T follicular helper cell (primary cell): Measurements from ENCODE around the gene PILRB.

Experiments used
- DNase-seq: peaks from one replicate; pipeline ENCODE4 v3.0.0-alpha.2; 2020; ENCODE audit warnings: low read depth

PILRB gene

DNA sequence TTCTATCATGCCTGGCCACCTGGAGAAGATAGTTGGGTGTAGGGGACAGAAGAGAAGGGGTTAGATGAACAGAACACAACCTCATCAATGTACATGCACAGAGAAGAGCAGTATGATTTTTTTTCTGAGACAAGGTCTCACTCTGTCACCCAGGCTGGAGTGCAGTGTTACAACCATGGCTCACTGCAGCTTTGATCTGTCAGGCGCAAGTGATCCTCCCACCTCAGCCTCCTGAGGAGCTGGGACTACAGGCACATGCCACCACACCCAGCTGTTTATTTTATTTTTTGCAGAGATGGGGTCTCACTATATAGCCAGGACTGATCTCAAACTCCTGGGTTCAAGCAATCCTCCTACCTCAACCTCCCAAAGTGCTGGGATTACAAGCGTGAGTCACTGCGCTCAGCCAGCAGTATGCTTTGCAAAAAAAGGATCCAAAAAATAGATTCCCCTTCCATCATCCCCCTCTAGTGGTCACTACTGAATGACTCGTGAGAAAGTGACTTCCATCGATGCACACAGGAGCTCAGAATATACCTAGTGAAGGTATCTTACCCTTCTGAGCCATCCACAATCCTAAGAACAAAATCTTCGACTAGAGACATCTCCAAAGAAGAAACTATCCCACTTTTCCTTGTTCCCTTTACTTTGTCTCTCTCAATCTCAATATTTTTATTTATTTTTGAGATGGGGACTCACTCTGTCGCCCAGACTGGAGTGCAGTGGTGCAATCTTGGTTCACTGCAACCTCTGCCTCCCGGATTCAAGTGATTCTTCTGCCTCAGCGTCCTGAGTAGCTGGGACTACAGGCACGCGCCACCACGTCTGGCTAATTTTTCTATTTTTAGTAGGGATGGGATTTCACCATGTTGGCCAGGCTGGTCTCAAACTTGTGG is 49.6 kb downstream of the PILRB start:
- DNase-seq: peak; percentile 20

DNA sequence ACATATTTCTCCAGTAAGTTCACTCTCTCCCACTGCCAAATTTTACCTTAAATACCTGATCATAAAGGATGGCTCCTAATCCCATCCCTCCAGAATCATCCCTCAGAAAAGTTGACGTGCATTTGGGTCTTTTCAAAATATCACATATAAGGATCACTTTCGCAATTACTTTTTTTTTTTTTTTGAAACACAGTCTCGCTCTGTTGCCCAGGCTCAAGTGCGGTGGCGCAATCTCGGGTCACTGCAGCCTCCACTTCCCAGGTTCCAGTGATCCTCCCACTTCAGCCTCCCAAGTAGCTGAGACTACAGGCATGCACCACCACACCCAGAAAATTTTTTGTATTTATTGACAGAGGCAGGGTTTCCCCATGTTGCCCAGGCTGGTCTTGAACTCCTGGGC is 53.2 kb downstream of the PILRB start:
- no peak for DNase-seq

DNA sequence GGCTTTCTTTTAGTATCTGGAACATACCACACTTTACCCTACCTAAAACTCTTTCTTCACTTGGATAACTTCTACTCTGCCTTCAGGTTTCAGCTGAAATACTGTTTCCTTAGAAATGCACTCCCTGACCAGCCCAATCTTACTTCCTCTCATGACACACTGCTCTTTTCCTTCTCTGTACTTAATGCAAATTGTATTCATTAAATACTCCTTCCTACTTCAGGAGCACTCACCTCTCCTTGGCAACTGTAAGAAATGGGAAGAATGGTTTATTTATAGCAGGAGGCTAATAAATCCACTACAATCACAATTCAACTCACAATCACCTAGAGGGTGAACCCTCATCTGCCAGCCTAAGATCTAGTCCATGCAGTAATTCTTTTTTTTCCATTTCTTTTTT is 55.4 kb downstream of the PILRB start:
- no peak for DNase-seq

DNA sequence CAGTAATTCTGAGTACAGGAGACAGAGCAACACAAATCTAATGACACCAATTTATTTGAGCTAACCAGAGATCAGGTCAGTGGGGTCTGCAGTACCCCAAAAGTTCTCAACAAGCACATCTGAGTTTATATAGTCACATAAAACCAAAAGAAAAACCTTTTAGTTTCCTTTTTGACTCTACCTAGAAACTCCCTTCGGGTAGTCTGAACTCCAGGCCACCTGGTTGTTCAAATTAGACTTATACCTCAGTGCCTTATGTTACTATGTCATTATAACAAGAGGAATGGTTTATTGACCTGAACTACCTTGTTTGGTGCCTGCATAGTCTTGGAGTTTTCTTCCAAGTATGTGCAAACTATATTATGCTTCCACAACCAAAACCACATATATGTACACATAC is 56.0 kb downstream of the PILRB start:
- no peak for DNase-seq

DNA sequence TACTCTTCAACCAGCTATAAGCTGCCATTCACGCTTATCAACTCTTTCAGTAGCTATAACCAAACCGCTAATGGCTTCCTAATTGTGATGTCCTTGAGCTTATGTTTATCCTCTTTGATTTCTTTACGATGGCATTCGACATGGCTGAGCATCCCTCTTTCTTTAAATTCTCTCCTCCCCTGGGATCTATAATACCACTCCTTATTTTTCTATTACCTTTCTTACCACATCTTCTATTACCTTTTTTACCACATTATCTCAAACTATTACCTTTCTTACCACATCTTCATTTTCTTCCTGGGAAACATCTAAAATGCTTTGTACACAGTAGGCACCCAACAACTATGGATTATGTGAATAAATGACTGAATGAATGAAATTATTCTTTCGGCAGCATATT is 57.5 kb downstream of the PILRB start:
- no peak for DNase-seq
